Neural crest cell (in vitro differentiated cells): ENCODE data around the gene C14orf39. TPM values are rescaled to one million over a fixed set of nuclear protein-coding genes. Genes with fewer than 3 reads are reported as not detected.

Experiments
- DNase-seq: peaks from one replicate; pipeline ENCODE4 v3.0.0; 2021; ENCODE audit warnings: low read depth, mixed read lengths, low spot score
- H3K27ac Mint-ChIP-seq: one replicate; pipeline ENCODE4 v1.8.0; 2021; ENCODE audit warnings: mild to moderate bottlenecking, mixed read lengths; ENCODE audit not compliant: unreplicated experiment
- H3K27me3 Mint-ChIP-seq: 2 replicates; pipeline ENCODE4 v1.8.0; 2021; ENCODE audit warnings: low read depth, mild to moderate bottlenecking, mixed read lengths
- H3K36me3 Mint-ChIP-seq: 2 replicates; pipeline ENCODE4 v1.8.0; 2021; ENCODE audit warnings: low read depth, mild to moderate bottlenecking, mixed read lengths
- H3K4me1 Mint-ChIP-seq: 2 replicates; pipeline ENCODE4 v1.8.0; 2021; ENCODE audit warnings: mixed read lengths
- H3K4me3 Mint-ChIP-seq: one replicate; pipeline ENCODE4 v1.8.0; 2021; ENCODE audit warnings: mild to moderate bottlenecking, mixed read lengths
- H3K9me3 Mint-ChIP-seq: 2 replicates; pipeline ENCODE4 v1.8.0; 2021; ENCODE audit warnings: mixed read lengths
- CTCF ChIP-seq: fragments of 200-600 bp; sonication (generic); conservative IDR thresholded peaks from 2 replicates; pipeline ENCODE4 v1.5.0; 2021; ENCODE audit warnings: antibody characterized with exemption, mild to moderate bottlenecking
- total RNA-seq: library from RNA; stranded (reverse); gene quantifications from 2 replicates; pipeline ENCODE4 v1.2.1, GENCODE V29; 2021

Gene C14orf39
- total RNA-seq, 1 donor from 2014 or later = 0.56 TPM

DNA sequence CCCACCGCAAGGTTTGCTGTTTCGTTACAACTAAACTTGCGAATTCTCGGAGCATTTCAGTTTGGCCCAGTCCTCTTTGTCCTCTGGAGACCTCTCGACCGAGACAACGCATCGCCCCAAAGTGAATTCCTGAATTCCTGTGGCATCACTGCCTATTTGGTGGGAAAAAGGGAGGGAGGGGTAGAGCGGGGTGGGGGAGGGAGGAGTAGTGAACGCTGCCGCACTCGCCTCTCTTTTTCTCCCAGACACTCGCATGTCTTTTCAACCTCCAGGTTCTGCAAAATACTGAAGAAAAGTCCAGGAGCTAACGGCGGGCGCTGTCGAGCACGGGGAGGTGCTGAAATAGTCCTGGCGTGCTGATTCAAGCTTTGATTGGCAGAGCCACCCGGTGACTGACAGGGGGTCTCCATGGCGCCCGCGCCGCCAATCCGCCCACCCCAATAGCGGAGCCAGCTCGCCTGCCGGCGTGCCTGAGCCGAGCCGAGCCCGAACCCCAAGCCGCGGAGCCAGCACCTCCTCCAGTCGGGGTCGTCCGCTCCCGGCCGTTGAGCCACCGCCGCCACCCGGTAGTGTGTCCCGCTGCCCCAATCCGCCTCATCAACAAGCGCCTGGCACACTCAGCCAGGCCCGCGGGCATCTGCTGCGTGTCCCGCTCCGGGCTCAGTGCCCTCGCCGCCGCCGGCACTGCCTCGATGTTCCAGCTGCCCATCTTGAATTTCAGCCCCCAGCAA lies 23.0 kb upstream of the C14orf39 start, which contains the start of gene SIX6:
SIX6 (plus strand) TSS at position 440 of the 731 bp plus-strand sequence; CDS start at position 693, 253 bp downstream.
- Mint-ChIP-seq H3K9me3 (no peaks in the 10 kb centered on the region), H3K27me3 (peaks cover 100% of the 10 kb centered on the region), H3K4me3 (peak within 1 kb of the TSS; percentile 64), H3K4me1 (peaks cover 10% of the 10 kb centered on the region), H3K27ac (no peak within 1 kb of the TSS), H3K36me3 (no peaks in the 10 kb centered on the region)
- TF ChIP-seq CTCF = no peak
- peak; percentile 44 for DNase-seq

- DNase-seq = no peak
- H3K9me3 Mint-ChIP-seq = no peaks in the 10 kb centered on the region
- peaks cover 10% of the 10 kb centered on the region for H3K4me1 Mint-ChIP-seq
- H3K36me3 Mint-ChIP-seq = no peaks in the 10 kb centered on the region
- no peak overlapping the region for H3K27ac Mint-ChIP-seq
- peaks cover 100% of the 10 kb centered on the region for H3K27me3 Mint-ChIP-seq
- peak overlapping the region; percentile 64 for H3K4me3 Mint-ChIP-seq
- no peak for TF ChIP-seq CTCF
Observed at GRCh38 chr14:60508363-60508706, 22.5 kb upstream of the C14orf39 start.

DNA sequence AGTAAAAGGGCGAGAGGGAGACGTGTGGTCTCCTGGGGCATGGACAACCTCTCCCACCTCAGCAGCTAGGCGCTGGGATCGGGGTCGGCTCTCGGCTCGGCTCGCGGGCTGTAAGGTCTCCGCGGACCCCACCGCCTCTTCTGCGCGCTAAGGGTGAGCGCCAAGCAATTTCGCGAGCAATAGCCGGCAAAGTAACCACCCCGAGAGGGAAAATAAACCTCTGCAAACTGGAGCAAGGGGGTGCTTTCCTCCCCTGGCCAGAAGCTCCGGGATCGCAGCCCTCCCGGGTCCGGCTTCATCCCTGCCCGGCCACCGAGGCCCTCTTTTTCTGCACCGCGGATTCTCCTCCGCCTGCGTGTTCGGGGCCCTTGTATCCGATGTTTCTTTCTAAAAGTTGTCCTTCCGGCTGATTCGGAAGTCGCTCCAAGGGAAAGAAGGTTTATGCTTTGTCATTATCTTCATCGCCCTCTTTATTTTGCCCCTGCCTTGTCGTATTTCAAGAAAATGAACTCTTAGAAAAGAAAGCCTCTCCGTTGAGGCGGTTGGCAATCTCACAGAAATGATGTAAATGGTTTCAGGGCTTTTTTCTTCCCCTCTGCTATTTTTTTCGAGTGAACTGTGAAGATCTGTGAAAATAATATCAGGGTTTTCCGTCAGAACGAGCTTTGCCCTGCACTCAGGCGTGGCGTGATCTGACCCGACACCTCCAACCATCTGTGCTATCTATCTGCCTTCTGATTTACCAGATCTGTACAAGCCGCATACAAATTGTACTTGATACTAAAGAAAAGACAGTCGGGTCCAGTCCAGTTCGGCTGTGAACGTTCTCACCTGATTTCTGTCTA lies 21.3 kb upstream of the C14orf39 start:
- Mint-ChIP-seq H3K4me1 (peaks cover 10% of the 10 kb centered on the region), H3K4me3 (peak overlapping the region; percentile 51), H3K9me3 (no peaks in the 10 kb centered on the region), H3K36me3 (no peaks in the 10 kb centered on the region), H3K27me3 (peaks cover 100% of the 10 kb centered on the region), H3K27ac (no peak overlapping the region)
- no peak for TF ChIP-seq CTCF
- no peak for DNase-seq

DNA sequence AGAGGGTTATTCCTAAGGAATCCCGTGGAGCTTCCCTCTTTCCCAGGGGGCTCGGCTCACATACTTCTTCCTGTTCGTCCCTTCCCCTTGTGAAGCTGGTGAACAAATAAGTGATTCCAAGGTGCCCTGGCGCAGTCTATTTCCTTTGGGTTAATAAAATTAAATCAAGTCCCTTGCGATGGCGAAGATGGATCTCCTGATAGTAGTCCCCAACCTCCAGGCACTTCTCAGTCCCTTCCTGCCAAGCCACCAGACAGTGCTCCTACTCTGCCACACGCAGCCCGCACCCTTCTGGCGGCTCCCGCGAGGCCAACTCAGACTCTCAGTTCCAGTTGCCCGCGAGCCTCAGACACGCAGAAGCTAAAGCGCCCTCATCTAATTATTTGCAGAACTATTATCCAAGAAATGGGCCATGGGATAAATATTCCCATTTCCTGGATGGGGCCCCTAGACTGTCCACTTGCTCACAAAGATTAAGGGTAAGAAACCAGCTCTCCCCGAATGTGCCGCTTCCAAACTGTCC lies 20.7 kb upstream of the C14orf39 start:
- H3K36me3 Mint-ChIP-seq = no peaks in the 10 kb centered on the region
- H3K27ac Mint-ChIP-seq = no peak overlapping the region
- no peaks in the 10 kb centered on the region for H3K9me3 Mint-ChIP-seq
- DNase-seq = no peak
- peaks cover 100% of the 10 kb centered on the region for H3K27me3 Mint-ChIP-seq
- H3K4me3 Mint-ChIP-seq = no peak overlapping the region
- no peak for TF ChIP-seq CTCF
- peaks cover 10% of the 10 kb centered on the region for H3K4me1 Mint-ChIP-seq

- H3K36me3 Mint-ChIP-seq = no peaks in the 10 kb centered on the region
- H3K9me3 Mint-ChIP-seq = no peaks in the 10 kb centered on the region
- peaks cover 10% of the 10 kb centered on the region for H3K4me1 Mint-ChIP-seq
- no peak overlapping the region for H3K4me3 Mint-ChIP-seq
- H3K27me3 Mint-ChIP-seq = peaks cover 100% of the 10 kb centered on the region
- no peak for DNase-seq
- no peak for TF ChIP-seq CTCF
- no peak overlapping the region for H3K27ac Mint-ChIP-seq
Observed at GRCh38 chr14:60506010-60506409, 20.1 kb upstream of the C14orf39 start.
